Subcutaneous abdominal adipose tissue (tissue), 5 donors: Measurements from ENCODE around the gene C19orf44.

ENCODE experiments used
- H3K27ac ChIP-seq: one replicate; pipeline ENCODE4 v1.7.0; 2013; ENCODE audit warnings: low read depth, mild to moderate bottlenecking, inconsistent platforms, low read length, moderate library complexity
- H3K27me3 ChIP-seq, 5 donors: one replicate each; pipeline ENCODE4 v1.7.0; 2013; ENCODE audit warnings: low read length in 5 of 5, inconsistent platforms in 1 of 5; ENCODE audit not compliant: control insufficient read depth in 5 of 5, insufficient read depth in 4 of 5
- H3K36me3 ChIP-seq, 5 donors: one replicate each; pipeline ENCODE4 v1.7.0; 2013; ENCODE audit warnings: low read length in 5 of 5; ENCODE audit not compliant: control insufficient read depth in 5 of 5, insufficient read depth in 5 of 5
- H3K4me1 ChIP-seq, 5 donors: one replicate each; pipeline ENCODE4 v1.7.0; 2013; ENCODE audit warnings: low read length in 5 of 5, mild to moderate bottlenecking in 3 of 5, moderate library complexity in 1 of 5; ENCODE audit not compliant: control insufficient read depth in 5 of 5, insufficient read depth in 5 of 5
- H3K4me3 ChIP-seq, 5 donors: one replicate each; pipeline ENCODE4 v1.7.0; 2013; ENCODE audit warnings: low read length in 5 of 5, low read depth in 1 of 5
- H3K9ac ChIP-seq, 5 donors: one replicate each; pipeline ENCODE4 v1.7.0; 2013; ENCODE audit warnings: low read length in 5 of 5, mild to moderate bottlenecking in 4 of 5, moderate library complexity in 3 of 5
- H3K9me3 ChIP-seq, 5 donors: one replicate each; pipeline ENCODE4 v1.7.0; 2013; ENCODE audit warnings: low read length in 5 of 5; ENCODE audit not compliant: control insufficient read depth in 5 of 5
- donor health status: healthy.
- donor health status: healthy.
- donor health status: healthy.
- donor health status: healthy.
- donor health status: healthy.

Gene C19orf44

GRCh38 chr19:16457954-16458331 is 38.3 kb upstream of the C19orf44 start:
- Histone ChIP-seq H3K9me3 (no peaks in the 10 kb centered on the region), H3K4me1 (peaks cover 7 to 50% (median 38%) of the 10 kb centered on the region in 5 donors), H3K27ac (no peak overlapping the region), H3K9ac (peak overlapping the region in 1 of 5 donors; percentile 44), H3K27me3 (no peaks in the 10 kb centered on the region), H3K4me3 (no peak overlapping the region), H3K36me3 (no peaks in the 10 kb centered on the region)

- Histone ChIP-seq H3K27ac (no peak overlapping the region), H3K36me3 (no peaks in the 10 kb centered on the region), H3K27me3 (no peaks in the 10 kb centered on the region), H3K9ac (no peak overlapping the region), H3K9me3 (no peaks in the 10 kb centered on the region), H3K4me1 (peaks cover 7 to 51% (median 36%) of the 10 kb centered on the region in 5 donors), H3K4me3 (no peak overlapping the region)
Observed at GRCh38 chr19:16458391-16459341, 37.5 kb upstream of the C19orf44 start.

GRCh38 chr19:16459680-16460079 is 36.5 kb upstream of the C19orf44 start:
- H3K4me1 ChIP-seq = peaks cover 7 to 52% (median 36%) of the 10 kb centered on the region in 5 donors

GRCh38 chr19:16460454-16460853 is 35.7 kb upstream of the C19orf44 start:
- H3K9ac ChIP-seq = no peak overlapping the region
- no peak overlapping the region for H3K27ac ChIP-seq

More at GRCh38 chr19:16459680-16460079, 36.5 kb upstream of the C19orf44 start:
- Histone ChIP-seq H3K4me3 (no peak overlapping the region), H3K9me3 (no peaks in the 10 kb centered on the region), H3K9ac (no peak overlapping the region), H3K27me3 (no peaks in the 10 kb centered on the region), H3K36me3 (no peaks in the 10 kb centered on the region), H3K27ac (no peak overlapping the region)

GRCh38 chr19:16461630-16462051 is 34.6 kb upstream of the C19orf44 start:
- no peak overlapping the region for H3K27ac ChIP-seq
- H3K27me3 ChIP-seq = no peaks in the 10 kb centered on the region
- peaks cover 0 to 3% (median 0%) of the 10 kb centered on the region in 5 donors for H3K36me3 ChIP-seq
- H3K4me3 ChIP-seq = no peak overlapping the region
- H3K9me3 ChIP-seq = no peaks in the 10 kb centered on the region
- H3K9ac ChIP-seq = peak overlapping the region in 1 of 5 donors; percentile 38
- H3K4me1 ChIP-seq = peaks cover 7 to 50% (median 34%) of the 10 kb centered on the region in 5 donors

More at GRCh38 chr19:16460454-16460853, 35.7 kb upstream of the C19orf44 start:
- Histone ChIP-seq H3K9me3 (no peaks in the 10 kb centered on the region), H3K27me3 (no peaks in the 10 kb centered on the region), H3K4me1 (peaks cover 7 to 52% (median 36%) of the 10 kb centered on the region in 5 donors), H3K4me3 (no peak overlapping the region), H3K36me3 (peaks cover 0 to 3% (median 0%) of the 10 kb centered on the region in 5 donors)

- Histone ChIP-seq H3K9me3 (no peaks in the 10 kb centered on the region), H3K4me3 (no peak overlapping the region), H3K4me1 (peaks cover 3 to 47% (median 25%) of the 10 kb centered on the region in 5 donors), H3K27ac (no peak overlapping the region), H3K36me3 (peaks cover 0 to 3% (median 0%) of the 10 kb centered on the region in 5 donors), H3K9ac (no peak overlapping the region), H3K27me3 (no peaks in the 10 kb centered on the region)
Observed at GRCh38 chr19:16462757-16463250, 33.4 kb upstream of the C19orf44 start.

- Histone ChIP-seq H3K4me3 (no peak overlapping the region), H3K27ac (no peak overlapping the region), H3K9ac (peak overlapping the region in 1 of 5 donors; percentile 4), H3K36me3 (peaks cover 0 to 3% (median 0%) of the 10 kb centered on the region in 5 donors), H3K4me1 (peaks cover 0 to 40% (median 20%) of the 10 kb centered on the region in 5 donors), H3K27me3 (no peaks in the 10 kb centered on the region), H3K9me3 (no peaks in the 10 kb centered on the region)
Observed at GRCh38 chr19:16463341-16463990, 32.7 kb upstream of the C19orf44 start.

GRCh38 chr19:16463991-16464575 is 32.1 kb upstream of the C19orf44 start:
- Histone ChIP-seq H3K27me3 (no peaks in the 10 kb centered on the region), H3K36me3 (peaks cover 0 to 3% (median 0%) of the 10 kb centered on the region in 5 donors), H3K9ac (peak overlapping the region in 1 of 5 donors; percentile 4), H3K4me3 (no peak overlapping the region), H3K4me1 (peaks cover 0 to 38% (median 17%) of the 10 kb centered on the region in 5 donors), H3K9me3 (no peaks in the 10 kb centered on the region), H3K27ac (no peak overlapping the region)

GRCh38 chr19:16465239-16465638 is 31.0 kb upstream of the C19orf44 start:
- no peak overlapping the region for H3K27ac ChIP-seq

More at GRCh38 chr19:16465239-16465638, 31.0 kb upstream of the C19orf44 start:
- Histone ChIP-seq H3K9ac (no peak overlapping the region), H3K9me3 (no peaks in the 10 kb centered on the region), H3K4me3 (no peak overlapping the region), H3K27me3 (no peaks in the 10 kb centered on the region), H3K36me3 (peaks cover 0 to 3% (median 0%) of the 10 kb centered on the region in 5 donors), H3K4me1 (peaks cover 0 to 49% (median 24%) of the 10 kb centered on the region in 5 donors)
